ENCODE measurements around the gene PTGES.

PTGES gene

DNA sequence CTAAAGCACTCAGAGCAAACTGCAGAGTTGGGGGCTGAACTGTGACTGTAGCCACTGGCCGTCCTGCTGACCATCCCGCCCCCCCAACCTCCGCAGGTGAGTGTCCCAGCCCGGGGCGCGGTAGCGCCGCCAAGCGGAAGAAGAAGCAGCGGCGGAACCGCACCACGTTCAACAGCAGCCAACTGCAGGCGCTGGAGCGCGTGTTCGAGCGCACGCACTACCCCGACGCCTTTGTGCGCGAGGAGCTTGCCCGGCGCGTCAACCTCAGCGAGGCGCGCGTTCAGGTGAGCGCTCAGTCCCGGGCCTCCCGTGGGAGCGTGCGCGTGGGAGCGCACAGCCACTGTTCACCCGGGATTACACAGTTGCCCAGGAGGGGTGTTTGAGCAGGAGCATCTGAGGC lies 33.7 kb downstream of the PTGES start:
- DNase-seq (ENCODE audit: low read depth in 2 of 2), result no peak

DNA sequence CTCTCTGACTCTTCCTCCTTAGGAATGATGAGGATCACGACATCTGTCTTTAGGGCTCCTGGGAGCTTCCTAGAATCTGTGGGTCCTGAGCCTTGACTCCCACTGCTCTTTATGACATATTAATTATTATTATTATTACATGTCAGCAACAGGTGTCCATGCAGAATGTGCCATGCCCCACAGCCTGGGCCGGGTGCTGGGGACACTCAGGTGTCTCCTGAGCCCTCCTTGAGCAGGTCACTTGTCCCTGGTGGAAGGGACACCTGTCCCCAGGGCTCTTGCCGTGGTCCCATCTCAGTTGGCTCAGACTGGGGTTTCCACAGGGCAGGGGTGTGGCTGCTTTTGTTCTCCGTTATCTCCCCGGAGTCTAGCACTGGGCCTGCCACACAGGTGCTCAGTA lies 34.2 kb downstream of the PTGES start:
- no peak for DNase-seq (ENCODE audit: low read depth in 2 of 2)

DNA sequence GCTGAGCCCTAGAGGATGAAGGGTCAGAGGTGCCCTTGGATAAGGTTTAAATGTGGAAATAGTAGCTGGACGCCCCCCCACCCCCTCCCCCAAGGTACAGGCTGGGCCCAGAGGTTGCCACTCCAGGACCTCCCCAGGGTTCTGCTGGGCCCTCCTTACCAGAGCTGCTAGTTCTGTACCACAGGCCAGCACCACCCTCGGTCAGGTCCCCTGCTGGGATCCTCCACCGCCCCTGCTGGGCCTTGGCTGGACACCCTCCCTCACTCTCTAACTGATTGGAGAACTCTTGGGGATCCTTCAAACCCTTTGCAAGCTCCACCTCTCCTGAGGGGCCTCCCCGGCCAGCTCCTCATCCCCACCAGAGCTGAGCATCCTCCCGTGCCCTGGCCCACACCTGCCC lies 34.9 kb downstream of the PTGES start:
- no peak for DNase-seq (ENCODE audit: low read depth in 2 of 2)

DNA sequence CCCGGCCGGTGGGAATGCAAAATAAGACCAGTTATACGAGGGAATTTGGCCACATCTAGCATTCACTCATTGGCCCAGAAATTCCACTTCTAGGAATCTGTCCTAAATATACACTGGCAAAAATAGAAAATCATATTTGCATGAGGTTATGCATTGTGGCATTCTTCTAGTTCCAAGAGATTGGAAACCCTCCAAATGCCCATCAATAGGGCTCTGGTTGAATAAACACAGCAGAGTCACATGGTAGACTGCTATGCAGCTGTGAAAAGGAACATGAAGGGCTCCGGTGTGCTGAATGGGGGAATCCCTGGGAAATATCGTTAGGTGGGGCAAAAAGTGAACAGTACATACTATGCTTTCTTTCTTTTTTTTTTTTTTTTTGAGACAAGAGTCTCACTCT lies 36.8 kb downstream of the PTGES start:
- DNase-seq (ENCODE audit: low read depth in 2 of 2), result no peak

DNA sequence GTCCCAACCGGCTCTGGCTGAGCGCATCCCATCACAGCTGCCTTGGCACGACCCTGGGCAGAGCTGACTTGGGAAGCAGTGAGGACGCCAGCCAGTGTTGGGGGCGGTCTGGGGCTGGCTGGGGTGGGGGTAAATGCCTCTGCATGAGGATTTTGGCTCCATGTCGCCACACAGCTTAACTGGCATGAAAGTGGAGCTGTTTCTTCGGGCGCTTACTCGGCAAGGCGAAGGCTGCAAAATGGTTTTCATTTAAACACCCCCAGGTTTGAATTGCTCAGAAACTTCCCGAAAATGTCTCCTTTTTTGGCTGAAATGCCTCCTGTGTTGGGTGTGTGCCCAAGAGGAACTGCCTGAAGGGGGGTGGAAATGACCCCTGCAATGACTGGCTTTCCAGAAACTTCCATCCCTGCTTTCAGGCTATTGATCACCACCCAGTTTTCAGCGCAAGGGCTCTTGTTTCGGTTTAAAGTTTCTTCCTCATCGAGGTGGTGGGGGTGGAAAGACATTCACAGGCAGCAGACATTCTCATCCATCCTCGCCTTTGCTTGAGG lies 38.3 kb downstream of the PTGES start:
- no peak for DNase-seq (ENCODE audit: low read depth in 2 of 2)

DNA sequence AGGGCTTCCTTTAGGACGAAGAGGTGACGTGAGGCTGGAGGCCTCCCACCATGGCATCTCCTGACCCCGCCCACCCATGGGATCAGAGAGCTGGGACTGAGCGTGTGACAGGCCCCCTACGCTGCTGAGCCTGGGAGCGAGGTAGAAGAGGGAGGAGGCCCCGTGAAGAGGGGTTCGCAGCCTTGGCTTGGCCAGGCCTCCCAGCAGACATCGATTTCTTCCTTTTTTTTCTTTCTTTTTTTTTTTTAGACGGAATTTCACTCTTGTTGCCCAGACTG lies 39.5 kb downstream of the PTGES start:
- no peak for DNase-seq (ENCODE audit: low read depth in 2 of 2)

DNA sequence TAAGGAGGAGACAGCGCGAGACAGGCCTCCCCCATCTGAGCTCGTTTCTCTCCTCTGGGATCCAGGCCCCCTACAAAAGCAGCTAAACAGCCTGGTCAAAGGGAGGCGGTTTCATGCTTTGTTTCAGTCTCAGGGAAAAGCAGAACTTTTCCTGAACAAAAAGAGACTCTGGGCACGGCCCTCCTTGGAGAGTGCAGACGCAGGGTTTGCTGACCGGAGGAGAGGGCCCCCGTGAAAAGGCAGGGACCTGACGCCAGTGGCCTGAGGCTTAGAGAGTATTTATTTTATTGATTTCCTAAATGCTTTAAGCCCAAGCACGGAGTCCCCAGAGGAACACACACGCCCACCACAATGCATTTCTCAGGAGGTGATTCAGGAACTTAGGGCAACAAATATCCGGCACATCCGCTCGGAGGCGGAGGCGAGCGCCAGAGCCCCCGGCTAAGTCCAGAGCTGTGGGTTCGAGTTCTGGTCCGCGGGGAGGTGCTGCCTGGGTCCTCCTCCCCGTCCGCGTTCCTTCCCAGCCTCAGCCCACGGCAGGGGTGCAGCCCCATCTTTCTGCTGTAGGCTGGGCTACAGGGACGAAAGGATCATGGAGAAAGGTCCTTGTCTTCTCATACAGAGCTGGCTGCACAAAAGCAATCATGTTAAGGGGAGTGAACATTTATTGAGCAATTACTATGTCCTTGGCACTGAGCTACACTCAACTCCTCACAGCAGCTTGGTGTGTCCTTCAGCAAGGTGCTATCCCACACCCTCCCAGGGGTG lies 40.0 kb downstream of the PTGES start:
- DNase-seq (ENCODE audit: low read depth in 2 of 2), result no peak

DNA sequence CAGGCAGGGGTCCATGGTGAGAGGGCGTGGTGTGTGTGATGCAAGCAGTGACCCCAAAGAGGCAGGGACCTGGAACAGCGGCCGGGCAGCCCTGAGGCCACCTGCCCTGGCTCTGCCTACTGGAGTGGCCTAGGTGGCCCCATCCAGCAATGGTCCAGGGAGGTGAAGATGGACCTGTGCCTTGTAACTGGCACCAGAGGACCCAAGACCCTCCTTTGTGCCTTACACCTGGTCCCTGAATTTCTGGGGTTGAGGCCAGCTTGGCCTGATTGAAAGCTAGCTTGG lies 42.7 kb downstream of the PTGES start:
- no peak for DNase-seq (ENCODE audit: low read depth in 2 of 2)

DNA sequence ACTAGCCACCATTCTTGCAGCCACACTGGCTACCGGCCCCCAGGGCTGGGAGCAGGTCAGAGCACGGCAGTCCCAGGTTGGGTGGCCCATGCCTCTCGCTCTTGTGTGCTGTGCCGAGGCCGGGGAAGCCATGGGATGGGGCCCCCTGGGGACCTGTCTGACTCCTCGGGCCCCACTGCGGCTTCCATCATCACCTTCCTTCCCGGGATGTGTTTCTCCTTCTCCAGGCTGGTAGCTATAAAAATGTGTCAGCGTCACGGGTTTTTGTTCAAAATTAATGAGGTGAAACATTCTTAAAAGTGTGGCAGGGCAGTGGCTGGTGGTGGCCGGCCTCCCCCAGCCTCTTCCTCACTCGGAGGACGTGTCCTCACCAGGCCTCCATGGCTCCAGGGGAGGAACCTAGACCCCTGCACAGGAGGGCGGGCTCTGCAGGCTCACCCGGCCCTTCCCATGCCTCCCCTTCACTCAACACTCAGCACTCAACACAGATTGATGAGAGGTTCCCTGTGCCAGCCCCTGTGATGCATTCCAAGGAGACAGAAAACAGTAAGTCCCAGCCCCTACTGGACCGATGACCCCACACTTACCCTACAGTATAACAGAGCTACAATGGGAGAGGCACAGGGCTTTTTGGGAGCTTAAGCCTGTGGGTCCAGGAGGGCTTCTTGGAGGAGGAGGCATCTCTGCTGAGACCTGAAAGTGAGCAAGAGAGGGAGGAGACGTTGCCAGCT lies 43.2 kb downstream of the PTGES start:
- DNase-seq (ENCODE audit: low read depth in 2 of 2), result no peak

DNA sequence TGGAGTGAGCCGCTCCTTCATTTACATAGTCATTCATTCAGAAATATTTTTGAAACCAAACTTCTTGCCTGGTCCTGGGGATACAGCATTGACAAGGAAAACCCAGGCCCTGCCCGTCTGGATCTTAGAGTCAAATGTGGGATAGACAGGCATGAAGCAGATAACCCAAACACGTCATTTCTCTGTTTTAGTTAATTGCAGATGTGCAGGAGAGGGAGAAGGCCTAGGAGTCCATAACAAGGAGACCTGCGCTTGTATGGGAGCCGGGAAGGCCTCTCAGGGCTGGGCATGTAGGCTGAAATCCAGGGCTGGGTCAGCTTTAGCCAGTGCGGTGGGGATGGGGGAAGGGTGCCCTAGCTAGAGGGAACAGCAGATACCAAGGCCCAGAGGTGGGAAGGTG lies 44.0 kb downstream of the PTGES start:
- no peak for DNase-seq (ENCODE audit: low read depth in 2 of 2)

DNA sequence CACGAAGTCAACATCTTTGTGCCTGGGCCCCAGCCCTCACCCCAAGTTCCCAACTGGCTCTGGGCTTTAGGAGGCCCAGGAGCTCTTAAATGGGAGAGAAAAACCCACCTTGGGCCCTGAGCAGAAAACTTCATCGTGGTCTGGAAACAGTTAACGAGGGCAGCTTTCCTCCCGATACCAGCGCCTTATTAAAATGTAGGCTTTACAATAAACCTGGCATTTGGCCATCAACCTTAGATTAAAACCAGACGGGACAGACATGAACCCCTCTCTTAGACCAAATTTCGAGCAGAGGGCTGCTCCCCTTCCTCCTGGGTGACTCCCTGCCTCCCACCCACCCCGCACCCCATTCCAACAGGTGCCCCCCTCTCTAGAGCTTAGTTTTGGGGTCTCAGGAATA lies 48.0 kb downstream of the PTGES start:
- DNase-seq (ENCODE audit: low read depth in 2 of 2), result no peak

DNA sequence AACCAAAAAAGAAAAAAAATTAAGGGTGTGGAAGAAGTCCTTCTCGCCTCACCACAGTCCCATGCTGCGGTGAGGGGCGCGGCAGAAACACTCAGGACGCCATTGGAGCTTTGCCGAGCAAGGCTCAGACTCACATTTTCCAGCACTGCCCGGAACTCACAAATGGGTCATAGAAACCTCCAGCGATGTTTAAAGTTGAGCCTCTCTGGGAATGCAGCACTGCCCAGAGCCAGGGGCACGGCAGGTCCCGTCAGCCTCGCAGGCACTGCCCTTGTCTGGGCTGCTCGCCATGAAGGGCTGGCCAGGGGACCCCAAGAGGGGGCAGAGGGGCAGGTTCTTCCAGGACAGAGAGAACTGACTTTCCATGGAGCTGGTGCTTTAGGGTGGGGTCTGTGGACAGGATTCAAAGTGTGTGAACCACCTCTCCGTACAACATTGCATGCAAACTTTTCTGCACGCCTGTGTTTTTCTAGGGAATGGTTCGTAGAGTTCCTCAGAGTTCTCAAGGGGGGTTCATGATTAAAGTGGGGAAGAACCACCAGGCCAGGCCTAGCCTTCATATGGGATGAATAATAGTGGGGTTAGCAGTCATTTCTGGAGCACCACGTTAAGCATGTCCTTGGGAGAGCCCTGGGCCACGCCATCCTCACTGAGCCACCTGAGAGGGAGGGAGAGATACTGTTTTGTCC lies 49.0 kb downstream of the PTGES start:
- no peak for DNase-seq (ENCODE audit: low read depth in 2 of 2)

DNA sequence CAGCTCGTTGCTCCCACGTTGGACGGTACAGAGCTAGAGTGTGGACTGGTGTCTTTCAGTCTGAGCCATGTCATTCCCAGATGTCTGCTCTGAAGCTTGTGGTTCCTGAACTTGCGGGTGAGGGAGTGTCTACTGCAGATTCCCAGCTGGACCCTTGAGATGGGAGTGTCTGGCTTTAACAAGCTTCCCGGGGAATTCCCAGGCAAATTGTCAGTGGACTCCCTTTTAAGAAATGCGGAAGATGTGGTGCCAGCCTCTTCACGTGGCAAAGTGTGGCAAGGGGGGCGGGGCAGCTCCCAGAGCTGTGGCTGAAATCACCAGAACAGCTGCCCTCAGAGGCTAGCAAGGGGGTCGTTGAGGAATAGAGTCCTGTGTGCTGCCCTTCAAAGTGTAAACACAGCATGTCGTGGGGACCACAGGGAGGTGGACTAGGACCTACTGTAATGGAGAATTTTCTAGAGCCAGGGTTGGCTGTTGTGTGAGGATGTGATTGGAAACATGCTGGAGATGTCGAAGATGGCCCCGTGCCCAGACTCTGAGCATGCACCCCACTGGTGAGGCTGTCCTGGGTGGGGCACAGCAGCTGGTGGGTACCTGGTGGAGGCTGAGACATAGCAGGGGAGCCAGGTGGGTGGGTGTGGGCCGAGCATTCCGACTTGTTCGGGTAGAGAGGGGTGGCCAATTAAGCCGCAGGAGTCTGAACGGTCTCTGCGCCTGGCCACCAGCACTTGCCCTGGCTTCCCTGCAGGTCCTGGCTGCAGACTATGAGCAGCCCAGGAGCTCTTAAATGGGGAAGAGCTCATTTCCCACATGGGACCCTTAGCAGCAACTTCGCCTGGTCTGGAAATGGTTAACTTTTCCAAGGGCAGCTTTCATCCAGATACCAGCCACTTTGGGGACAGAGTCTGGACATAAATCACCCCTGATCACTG lies 50.0 kb downstream of the PTGES start:
- no peak for DNase-seq (ENCODE audit: low read depth in 2 of 2)

DNA sequence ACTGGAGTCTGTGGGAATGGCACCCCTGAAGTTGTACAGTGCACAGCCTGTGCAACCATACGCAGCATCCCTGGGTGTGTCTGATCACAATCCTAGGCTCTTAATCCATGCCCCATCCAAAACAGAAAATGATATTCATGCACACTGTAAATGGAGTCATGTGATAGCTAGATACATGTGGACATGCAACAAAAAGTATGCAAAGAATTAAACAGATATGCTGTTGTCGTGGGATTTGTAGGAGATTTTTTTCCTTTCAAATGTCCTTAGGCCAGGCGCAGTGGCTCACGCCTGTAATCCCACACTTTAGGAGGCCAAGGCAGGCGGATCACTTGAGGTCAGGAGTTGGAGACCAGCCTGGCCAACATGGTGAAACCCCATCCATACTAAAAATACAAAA lies 51.3 kb downstream of the PTGES start:
- no peak for DNase-seq (ENCODE audit: low read depth in 2 of 2)

DNA sequence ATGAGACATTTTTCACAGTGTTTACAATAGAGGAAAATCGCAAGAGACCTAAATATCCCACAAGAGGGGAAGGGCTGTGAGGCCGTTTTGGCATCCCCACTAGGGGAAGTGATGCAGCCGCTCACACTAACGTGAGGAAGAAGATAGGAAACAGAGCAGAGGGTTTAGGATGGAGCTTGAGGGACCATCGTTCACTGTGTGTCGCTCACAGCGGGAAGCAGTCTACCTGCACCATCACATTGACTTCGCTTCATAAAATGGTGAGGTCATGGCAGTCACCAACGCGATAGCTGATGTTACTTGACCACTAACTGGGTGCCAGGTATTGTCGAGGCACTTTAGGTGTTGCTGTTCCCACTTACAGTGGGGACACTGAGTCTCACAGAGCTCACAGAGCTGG lies 51.8 kb downstream of the PTGES start:
- DNase-seq (ENCODE audit: low read depth in 2 of 2), result no peak

DNA sequence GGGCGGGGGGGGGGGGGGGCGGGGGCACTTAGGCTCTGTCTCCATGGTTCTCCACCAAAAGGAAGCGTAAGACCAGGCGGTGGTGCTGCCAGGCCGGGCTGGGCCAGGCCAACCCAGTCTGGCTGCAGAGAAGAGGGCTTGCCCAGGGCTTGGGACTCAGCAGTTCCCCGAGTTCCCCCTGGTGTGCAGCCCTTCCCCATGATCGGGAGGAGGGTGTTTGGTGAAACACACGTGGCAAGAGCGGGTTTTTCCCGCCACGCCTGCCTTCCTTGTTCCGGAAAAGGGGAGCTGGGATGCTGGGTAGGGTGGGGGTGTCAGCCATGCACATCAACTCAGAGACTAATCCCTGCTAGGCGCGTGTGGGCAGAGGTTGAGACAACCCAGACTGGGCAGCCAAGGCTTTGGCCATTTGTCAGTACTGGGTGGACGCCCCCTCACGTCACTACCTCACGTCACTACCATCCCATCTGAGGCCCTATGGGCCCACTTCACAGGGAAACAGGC lies 54.5 kb downstream of the PTGES start:
- DNase-seq (ENCODE audit: low read depth in 2 of 2), result peak in 1 of 2 donors; percentile 4

DNA sequence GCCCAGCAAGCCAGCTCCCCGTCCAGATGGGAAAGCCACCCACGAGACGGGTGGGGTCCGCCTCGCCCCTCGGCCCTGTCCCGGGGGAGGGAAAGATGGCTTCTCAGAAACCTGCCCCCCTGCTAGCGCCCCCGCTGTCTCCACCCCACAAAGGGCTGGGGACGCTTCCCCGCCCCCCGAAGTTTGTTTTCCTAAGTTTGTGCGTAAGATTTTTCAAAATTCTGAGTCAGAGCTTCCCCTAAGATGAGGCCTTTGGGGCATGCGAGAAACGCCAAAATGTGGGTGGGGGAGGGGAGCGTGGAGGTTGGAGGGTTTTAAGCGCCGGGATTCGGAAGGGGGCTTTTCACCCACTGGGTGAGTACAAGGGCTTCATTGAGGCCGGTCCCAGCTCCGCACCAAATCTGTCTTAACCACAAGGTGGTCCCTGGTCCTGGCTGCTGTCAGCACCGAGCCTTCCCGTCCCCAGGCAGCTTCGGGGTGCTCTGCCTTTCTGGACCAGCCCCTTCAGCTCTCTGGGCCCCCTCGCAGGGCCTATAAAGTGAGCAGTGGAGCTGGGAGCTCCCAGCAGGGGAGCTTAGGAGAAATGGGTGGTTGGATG lies 55.1 kb downstream of the PTGES start:
- peak in 1 of 2 donors; percentile 51 for DNase-seq (ENCODE audit: low read depth in 2 of 2)

DNA sequence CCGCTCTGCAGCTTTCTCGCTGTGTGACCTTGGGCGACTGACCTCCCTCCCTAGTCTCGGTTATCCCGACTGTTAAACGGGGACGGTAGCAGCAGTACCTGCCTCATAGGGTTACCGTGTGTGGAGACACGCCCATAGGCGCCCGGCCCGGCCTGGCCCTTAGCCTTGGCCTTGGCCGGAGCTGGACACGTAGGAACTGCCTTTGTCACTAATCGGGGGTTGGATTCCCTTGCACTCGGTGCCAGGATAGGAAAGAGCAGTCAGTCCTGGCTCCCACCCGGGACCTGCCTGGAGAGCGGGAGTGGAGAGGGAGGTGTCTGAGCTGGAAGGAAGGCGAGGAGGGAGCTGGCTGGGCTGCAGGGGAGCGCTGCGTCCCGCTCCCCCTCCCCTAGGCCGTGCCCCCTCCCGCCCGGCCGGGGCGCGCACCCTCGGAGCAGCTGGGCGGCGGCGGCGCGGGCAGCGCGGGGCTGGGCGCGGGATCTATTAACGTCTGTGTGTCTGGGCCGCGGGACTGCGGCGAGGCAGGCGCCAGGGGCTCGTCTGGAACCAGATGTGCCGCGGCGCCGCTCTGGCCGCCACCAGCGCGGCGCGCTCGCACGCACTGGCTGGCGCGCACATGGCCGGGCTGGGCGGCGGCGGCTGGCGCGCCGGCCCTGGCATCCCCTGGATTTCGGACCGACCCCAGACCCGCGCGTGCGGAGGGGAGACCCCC lies 55.7 kb downstream of the PTGES start:
- peak in 1 of 2 donors; percentile 7 for DNase-seq (ENCODE audit: low read depth in 2 of 2)

DNA sequence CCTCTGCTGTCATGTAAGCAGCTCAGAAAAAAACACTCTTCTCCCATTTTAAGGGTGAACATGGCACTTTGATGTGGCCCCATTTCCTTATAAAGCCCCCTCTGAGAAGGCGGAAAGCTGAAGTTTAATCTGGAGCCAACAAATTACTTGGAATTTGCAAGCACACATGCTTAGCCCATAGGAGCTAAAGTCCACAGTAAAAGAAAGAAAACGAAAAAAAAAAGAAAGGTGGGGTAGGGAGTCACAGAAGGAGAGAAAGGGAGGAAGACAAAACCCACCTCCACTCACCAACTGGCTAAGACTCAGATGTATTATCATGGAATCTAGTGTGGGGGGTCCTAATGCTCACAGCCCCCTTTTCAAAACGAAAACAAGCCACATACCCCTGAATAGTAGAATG lies 57.0 kb downstream of the PTGES start:
- no peak for DNase-seq (ENCODE audit: low read depth in 2 of 2)

DNA sequence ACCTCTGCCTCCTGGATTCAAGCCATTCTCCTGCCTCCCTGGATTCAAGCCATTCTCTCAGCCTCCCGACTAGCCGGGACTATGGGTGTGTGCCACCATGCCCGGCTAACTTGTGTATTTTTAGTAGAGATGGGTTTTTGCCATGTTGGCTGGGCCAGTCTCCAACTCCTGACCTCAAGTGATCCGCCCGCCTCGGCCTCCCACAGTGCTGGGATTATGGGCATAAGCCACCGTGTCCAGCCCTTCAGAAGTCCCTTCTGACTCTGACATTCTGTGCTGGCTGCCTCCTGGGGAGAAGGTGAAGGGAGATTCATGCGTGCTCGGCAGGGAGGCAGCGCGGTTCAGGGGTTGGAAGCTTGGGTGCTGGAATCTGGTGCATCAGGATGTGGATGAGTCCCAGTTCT lies 58.6 kb downstream of the PTGES start:
- DNase-seq (ENCODE audit: low read depth in 2 of 2), result no peak

DNA sequence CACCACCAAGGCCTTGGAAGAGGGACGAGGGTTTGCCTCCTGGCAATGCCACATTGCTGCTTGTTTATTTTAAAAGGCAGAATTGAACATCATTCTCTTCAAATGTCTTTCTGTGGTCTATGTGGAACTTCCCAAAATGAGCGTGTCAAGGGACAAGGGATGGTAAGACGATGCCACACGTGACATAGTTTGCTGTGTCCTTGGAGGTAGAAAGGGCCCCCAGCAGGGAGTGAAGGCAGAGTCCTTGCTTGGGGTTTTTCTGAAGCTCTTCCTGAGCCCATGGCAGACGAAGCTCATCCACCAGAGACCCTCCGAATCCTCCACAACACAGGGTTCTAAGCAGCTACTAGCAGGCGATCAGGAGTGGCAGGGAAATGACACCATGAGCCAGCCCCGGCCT lies 59.1 kb downstream of the PTGES start:
- DNase-seq (ENCODE audit: low read depth in 2 of 2), result no peak
